Ectodermal cell (in vitro differentiated cells): ENCODE data around the gene SERP1.
"Not testable (repeated sequence)": the region's sequence is repeated elsewhere in the genome, so short reads cannot be mapped to it uniquely, and the experiment has no call there.

Source experiments
- H3K27ac ChIP-seq: 2 replicates; pipeline ENCODE4 v1.7.0; 2013; ENCODE audit warnings: mild to moderate bottlenecking, low read depth, low read length; ENCODE audit not compliant: insufficient read depth, poor library complexity, severe bottlenecking
- H3K27me3 ChIP-seq: 2 replicates; pipeline ENCODE4 v1.7.0; 2013; ENCODE audit warnings: mild to moderate bottlenecking, low read length; ENCODE audit not compliant: insufficient read depth, control insufficient read depth, poor library complexity, severe bottlenecking
- H3K36me3 ChIP-seq: one replicate; pipeline ENCODE4 v1.7.0; 2013; ENCODE audit warnings: low read length; ENCODE audit not compliant: control insufficient read depth, insufficient read depth
- H3K4me1 ChIP-seq: one replicate; pipeline ENCODE4 v1.7.0; 2013; ENCODE audit warnings: low read length; ENCODE audit not compliant: control insufficient read depth, insufficient read depth
- H3K4me3 ChIP-seq: 2 replicates; pipeline ENCODE4 v1.7.0; 2013; ENCODE audit warnings: low read depth, low read length, control low read depth; ENCODE audit not compliant: insufficient read depth
- H3K9me3 ChIP-seq: 2 replicates; pipeline ENCODE4 v1.7.0; 2013; ENCODE audit warnings: mild to moderate bottlenecking, low read length, moderate library complexity; ENCODE audit not compliant: control insufficient read depth
- WGBS, 2 experiments: methylation state at CpG; one replicate each; pipeline ENCODE4 v1.1.7; 2013; ENCODE audit warnings: missing lambda C conversion rate in 2 of 2; 5-methylcytosine and 5-hydroxymethylcytosine counted together

The SERP1 gene

GRCh38 chr3:150515210-150515609, 31.1 kb downstream of the SERP1 start:
- Histone ChIP-seq H3K27ac (no peak overlapping the region), H3K36me3 (no peaks in the 10 kb centered on the region), H3K27me3 (no peaks in the 10 kb centered on the region), H3K9me3 (no peaks in the 10 kb centered on the region), H3K4me3 (no peak overlapping the region), H3K4me1 (no peaks in the 10 kb centered on the region)
- WGBS, 2 experiments, result 91 to 93% methylated on average over 4 of the region's 4 CpGs

GRCh38 chr3:150511122-150511821, 35.0 kb downstream of the SERP1 start:
- H3K27me3 ChIP-seq, result no peaks in the 10 kb centered on the region
- no peak overlapping the region for H3K27ac ChIP-seq
- H3K36me3 ChIP-seq, result no peaks in the 10 kb centered on the region
- no peaks in the 10 kb centered on the region for H3K4me1 ChIP-seq
- 81% methylated on average over 4 of the region's 4 CpGs; no CpG with 5 or more reads in 1 of the 2 experiments for WGBS, 2 experiments
- H3K4me3 ChIP-seq, result no peak overlapping the region
- H3K9me3 ChIP-seq, result no peaks in the 10 kb centered on the region

GRCh38 chr3:150509780-150510179, 36.5 kb downstream of the SERP1 start:
- Histone ChIP-seq H3K27ac (no peak overlapping the region), H3K4me3 (no peak overlapping the region), H3K36me3 (no peaks in the 10 kb centered on the region), H3K27me3 (no peaks in the 10 kb centered on the region), H3K9me3 (no peaks in the 10 kb centered on the region), H3K4me1 (no peaks in the 10 kb centered on the region)
- WGBS, 2 experiments, result 83 to 86% methylated on average over 2 of the region's 2 CpGs

- no peaks in the 10 kb centered on the region for H3K27me3 ChIP-seq
- no peak overlapping the region for H3K27ac ChIP-seq
- no peak overlapping the region for H3K4me3 ChIP-seq
- no peaks in the 10 kb centered on the region for H3K4me1 ChIP-seq
- no peaks in the 10 kb centered on the region for H3K9me3 ChIP-seq
- no peaks in the 10 kb centered on the region for H3K36me3 ChIP-seq
These were observed 37.9 kb downstream of the SERP1 start for GRCh38 chr3:150508401-150508800.

DNA sequence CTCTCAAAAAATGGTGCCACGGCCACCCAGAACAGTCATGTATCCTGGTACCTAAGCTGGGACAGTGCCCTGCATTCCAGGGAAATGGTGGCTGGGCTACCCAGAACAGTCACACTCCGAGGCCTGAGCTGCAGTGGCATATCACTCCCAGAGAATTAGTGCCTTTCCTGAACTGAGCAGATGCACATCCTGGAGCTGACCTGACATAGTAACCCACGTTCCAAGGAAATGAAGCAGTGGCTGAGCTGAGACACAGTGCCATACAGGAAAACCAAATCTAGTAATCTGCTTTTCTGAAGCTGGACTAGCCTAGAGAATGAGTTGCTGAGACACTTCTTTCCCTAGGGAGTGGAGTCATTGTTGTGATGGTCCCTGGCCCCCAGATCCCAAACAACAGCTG, 41.8 kb downstream of the SERP1 start:
- WGBS, 2 experiments, result 91 to 93% methylated on average over 3 of the region's 3 CpGs
- no peak overlapping the region for H3K4me3 ChIP-seq
- no peaks in the 10 kb centered on the region for H3K27me3 ChIP-seq

DNA sequence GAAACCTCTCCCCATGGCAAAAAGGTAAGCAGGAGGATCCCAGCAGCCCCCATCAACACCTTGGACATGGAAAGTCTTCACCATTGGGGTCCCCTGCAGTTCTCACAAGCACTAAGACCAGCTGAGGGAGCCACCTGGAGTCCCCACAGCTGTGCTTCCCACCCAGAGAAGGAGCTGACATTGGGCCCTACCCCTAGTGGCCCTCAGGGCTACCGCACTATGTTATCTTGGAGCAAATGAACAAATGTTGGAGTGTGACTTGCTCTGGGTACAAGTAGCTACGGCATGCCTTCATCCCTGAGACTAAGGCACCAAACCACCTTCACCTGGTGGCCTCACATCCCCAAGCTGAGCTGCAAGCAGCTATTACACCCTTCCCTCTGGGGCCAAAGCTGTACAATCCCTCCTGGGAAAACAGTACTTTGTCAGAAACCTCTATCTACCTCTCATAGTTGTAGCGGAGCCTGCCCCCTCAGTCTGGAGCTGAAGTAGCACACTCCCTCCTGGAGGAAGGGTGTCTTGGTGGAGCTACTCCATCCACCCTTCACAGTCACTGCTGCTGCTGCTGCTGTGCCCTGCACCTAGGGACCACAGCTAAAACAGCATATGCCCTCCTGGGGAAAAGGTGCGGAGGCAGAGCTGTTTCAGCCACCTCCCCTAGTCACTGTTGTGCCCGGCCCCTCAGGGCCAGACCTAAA, 42.7 kb downstream of the SERP1 start:
- Histone ChIP-seq H3K27me3 (no peaks in the 10 kb centered on the region), H3K4me3 (no peak overlapping the region), H3K4me1 (no peaks in the 10 kb centered on the region), H3K9me3 (no peaks in the 10 kb centered on the region), H3K36me3 (no peaks in the 10 kb centered on the region), H3K27ac (no peak overlapping the region)
- WGBS, 2 experiments, result 91 to 94% methylated on average over 5 of the region's 5 CpGs

More for the DNA sequence above, 41.8 kb downstream of the SERP1 start:
- H3K9me3 ChIP-seq, result no peaks in the 10 kb centered on the region
- H3K27ac ChIP-seq, result no peak overlapping the region
- H3K36me3 ChIP-seq, result no peaks in the 10 kb centered on the region
- H3K4me1 ChIP-seq, result no peaks in the 10 kb centered on the region

- not testable (repeated sequence) for H3K27ac ChIP-seq, H3K4me3 ChIP-seq, H3K27me3 ChIP-seq, H3K4me1 ChIP-seq, H3K36me3 ChIP-seq, H3K9me3 ChIP-seq
- WGBS, 2 experiments, result 95 to 97% methylated on average over 1 of the region's 1 CpG
These were observed 45.3 kb downstream of the SERP1 start for GRCh38 chr3:150500960-150501359.

DNA sequence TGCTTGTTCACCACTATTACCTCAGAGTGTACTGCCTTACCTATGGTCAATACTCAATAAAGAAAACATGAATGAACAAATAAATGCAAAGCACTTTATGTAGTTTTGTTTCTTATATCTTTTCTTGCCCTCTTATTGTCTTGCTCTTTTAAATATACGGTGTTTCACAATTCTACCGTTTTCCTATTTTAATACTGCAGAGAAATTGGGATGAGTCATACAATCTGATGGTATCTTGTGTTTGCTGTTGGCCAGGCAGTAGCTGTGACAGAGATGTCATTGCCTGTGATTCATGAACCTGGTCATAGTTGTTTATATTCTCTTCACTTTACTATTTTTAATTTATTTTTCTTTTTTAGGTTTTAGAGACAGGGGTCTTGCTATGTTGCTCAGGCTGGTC, 48.3 kb downstream of the SERP1 start:
- Histone ChIP-seq H3K36me3 (no peaks in the 10 kb centered on the region), H3K4me1 (no peaks in the 10 kb centered on the region), H3K27ac (no peak overlapping the region), H3K4me3 (no peak overlapping the region), H3K27me3 (no peaks in the 10 kb centered on the region), H3K9me3 (no peaks in the 10 kb centered on the region)
- WGBS, 2 experiments, result 91% methylated on average over 2 of the region's 2 CpGs; no CpG with 5 or more reads in 1 of the 2 experiments

DNA sequence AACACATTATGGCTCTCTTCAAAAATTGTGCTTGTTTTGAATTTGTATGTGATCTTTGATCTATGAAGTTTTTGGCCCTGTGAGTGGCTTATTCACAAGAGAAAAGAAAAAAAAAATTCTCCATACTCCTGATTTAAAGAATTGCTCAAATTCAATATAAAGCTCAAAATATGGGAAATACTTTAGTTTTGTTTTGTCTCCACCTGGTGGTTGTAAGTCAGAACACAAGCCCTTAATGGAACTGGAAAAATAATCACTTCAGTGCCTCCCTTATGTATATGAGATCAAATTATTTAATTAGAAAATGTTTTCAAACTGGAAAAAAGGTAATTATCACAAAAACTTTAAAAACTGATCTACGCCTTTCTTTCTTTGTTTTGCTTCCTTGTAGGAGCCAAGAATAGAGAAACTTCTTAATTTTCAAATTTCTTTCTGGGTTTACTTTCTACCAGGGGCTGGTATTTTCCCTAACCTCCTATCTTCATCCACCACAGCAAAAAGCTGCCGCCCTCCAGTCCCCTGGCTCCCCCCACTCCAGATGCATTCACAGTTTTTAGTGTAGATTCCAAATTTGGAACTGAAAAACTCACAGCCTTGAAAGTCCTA, 50.6 kb downstream of the SERP1 start:
- H3K4me3 ChIP-seq, result no peak overlapping the region
- 4 to 7% methylated on average over 2 of the region's 2 CpGs for WGBS, 2 experiments
- H3K4me1 ChIP-seq, result no peaks in the 10 kb centered on the region
- no peak overlapping the region for H3K27ac ChIP-seq
- no peaks in the 10 kb centered on the region for H3K27me3 ChIP-seq
- no peaks in the 10 kb centered on the region for H3K9me3 ChIP-seq
- H3K36me3 ChIP-seq, result no peaks in the 10 kb centered on the region

DNA sequence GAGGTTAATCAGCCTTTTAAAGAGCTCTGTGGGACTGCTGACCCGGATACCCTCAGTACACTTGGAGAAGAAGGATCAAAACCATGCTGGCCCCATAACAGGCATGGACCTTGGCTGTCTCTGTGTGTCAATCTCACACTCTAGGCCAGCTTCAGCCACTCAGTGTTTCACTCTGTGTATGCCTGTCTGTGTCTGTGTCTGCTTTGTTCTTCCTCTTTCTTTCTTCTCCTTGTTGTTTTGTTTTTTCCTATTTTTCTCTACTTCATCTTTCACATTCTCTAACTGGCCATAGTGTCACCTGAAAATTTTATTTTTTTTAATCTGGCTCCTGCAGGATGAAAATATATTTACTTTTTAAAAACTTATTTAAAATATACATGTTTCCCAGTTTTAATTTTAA, 51.1 kb downstream of the SERP1 start:
- WGBS, 2 experiments, result 65 to 66% methylated on average over 1 of the region's 1 CpG
- Histone ChIP-seq H3K27me3 (no peaks in the 10 kb centered on the region), H3K36me3 (no peaks in the 10 kb centered on the region), H3K27ac (no peak overlapping the region), H3K9me3 (no peaks in the 10 kb centered on the region), H3K4me3 (no peak overlapping the region), H3K4me1 (no peaks in the 10 kb centered on the region)
